GM12892 (cell line): Measurements from ENCODE around the gene PAWR.

ENCODE experiments used
- POLR2A ChIP-seq: IDR thresholded peaks from 2 replicates; pipeline ENCODE4 v1.6.1; 2011; ENCODE audit warnings: low read depth, low read length, control low read depth
- TAF1 ChIP-seq: IDR thresholded peaks from 2 replicates; pipeline ENCODE4 v1.6.1; 2011; ENCODE audit warnings: low read depth, mild to moderate bottlenecking, control low read depth, low read length, borderline replicate concordance

DNA sequence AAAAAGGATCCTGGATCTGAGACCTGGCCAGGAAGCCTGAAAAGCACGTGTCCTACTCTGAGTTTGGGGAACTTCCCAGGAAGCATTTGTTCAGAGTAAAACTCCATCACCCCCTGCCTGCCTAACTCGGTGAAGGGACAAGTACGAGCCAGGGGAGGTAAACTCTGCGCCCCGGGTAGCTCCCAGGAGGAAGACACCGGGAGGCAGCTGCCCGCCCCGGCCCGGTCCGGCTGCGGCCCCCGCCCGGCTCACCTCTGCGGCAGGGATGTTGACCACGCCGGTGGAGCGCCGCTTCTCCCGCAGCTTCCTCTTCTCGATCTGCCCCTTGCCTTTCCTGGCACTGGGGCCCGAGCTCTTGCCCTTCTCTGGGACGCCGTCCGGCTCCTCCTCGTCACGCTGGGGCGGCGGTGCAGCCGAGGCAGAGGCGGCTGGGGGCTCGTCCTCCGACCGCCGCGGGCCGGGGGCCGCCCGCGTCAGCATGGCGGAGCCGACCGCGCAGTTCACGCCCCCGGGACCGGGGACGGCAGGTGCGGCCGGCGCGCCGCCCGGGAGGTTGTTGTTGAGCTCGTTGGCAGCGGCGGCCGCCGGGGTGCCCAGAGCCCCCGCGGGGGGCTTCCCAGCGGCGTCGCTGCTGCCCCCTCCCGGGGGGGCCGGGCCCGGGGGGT lies 1.2 kb downstream of the PAWR start:
- TF ChIP-seq POLR2A (0 out of 2 replicates have a peak, but pooled peaks have one; percentile 26), TAF1 (peak; percentile 11; the same call in 1 of the 2 replicates)
